ENCODE data around the gene UMAD1.
A peak's percentile ranks its signal among the peaks of the same experiment; 100 is the strongest.

Gene UMAD1

DNA sequence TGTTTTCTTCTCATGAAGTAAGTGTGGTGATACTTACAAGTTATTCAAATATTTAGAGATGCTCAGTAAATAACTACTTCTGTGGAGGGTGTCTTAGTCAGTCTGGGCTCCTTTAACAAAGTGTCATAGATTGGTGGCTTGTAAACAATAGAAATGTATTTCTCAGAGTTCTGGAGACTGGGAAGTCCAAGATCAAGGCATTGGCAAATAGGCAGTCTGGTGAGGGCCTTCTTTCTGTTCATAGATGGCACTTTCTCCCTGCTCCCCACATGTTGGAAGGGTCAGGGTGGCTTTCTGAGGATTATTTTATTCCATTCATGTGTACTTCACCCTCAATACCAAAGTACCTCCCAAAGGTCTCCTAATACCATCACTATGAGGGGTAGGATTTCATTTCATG lies 59.4 kb downstream of the UMAD1 start:
- H2AFZ ChIP-seq (ENCODE audit: low read length): no peak overlapping the region
- no peaks in the 10 kb centered on the region for H3K9me2 ChIP-seq (replicated peaks; ENCODE audit: insufficient read depth, low read length)
- no peaks in the 10 kb centered on the region for H3K36me3 ChIP-seq (replicated peaks; ENCODE audit: insufficient read depth, low read length)
- DNase-seq: no peak
- no peaks in the 10 kb centered on the region for H3K79me2 ChIP-seq (ENCODE audit: low read length)
- no peaks in the 10 kb centered on the region for H3K27me3 ChIP-seq (replicated peaks; ENCODE audit: insufficient read depth, low read length)
- no peaks in the 10 kb centered on the region for H3F3A ChIP-seq (ENCODE audit: insufficient read depth, low read length)
- H3K9me3 ChIP-seq (replicated peaks; ENCODE audit: insufficient read depth, low read length): no peaks in the 10 kb centered on the region
- H3K4me3 ChIP-seq (ENCODE audit: low read length): no peak overlapping the region
- H4K20me1 ChIP-seq (ENCODE audit: insufficient read depth, low read length): no peaks in the 10 kb centered on the region
- H3K27ac ChIP-seq (ENCODE audit: low read length): no peak overlapping the region
- TF ChIP-seq EZH2phosphoT487 (IDR thresholded peaks at IDR 0.05; ENCODE audit: low read length) (no peak), EZH2 (optimal IDR thresholded peaks at IDR 0.05; ENCODE audit: low read depth, low read length) (no peak)
- TF ChIP-seq, protein P1, sequence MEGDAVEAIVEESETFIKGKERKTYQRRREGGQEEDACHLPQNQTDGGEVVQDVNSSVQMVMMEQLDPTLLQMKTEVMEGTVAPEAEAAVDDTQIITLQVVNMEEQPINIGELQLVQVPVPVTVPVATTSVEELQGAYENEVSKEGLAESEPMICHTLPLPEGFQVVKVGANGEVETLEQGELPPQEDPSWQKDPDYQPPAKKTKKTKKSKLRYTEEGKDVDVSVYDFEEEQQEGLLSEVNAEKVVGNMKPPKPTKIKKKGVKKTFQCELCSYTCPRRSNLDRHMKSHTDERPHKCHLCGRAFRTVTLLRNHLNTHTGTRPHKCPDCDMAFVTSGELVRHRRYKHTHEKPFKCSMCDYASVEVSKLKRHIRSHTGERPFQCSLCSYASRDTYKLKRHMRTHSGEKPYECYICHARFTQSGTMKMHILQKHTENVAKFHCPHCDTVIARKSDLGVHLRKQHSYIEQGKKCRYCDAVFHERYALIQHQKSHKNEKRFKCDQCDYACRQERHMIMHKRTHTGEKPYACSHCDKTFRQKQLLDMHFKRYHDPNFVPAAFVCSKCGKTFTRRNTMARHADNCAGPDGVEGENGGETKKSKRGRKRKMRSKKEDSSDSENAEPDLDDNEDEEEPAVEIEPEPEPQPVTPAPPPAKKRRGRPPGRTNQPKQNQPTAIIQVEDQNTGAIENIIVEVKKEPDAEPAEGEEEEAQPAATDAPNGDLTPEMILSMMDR (IDR thresholded peaks at IDR 0.05; ENCODE audit: low read length): no peak
- no peak overlapping the region for H3K9ac ChIP-seq (ENCODE audit: low read length)
- peaks cover 7% of the 10 kb centered on the region; the same call in 1 of the 2 replicates for H3K4me1 ChIP-seq (ENCODE audit: low read length)
- H3K4me2 ChIP-seq (ENCODE audit: low read depth, low read length): 0 out of 2 replicates have a peak overlapping the region, but pooled peaks have one; percentile 11

GRCh38 chr7:7701527-7701926 lies 61.0 kb downstream of the UMAD1 start:
- no peak for DNase-seq
- TF ChIP-seq, protein P1 (IDR thresholded peaks at IDR 0.05; ENCODE audit: low read length): no peak
- TF ChIP-seq EZH2phosphoT487 (IDR thresholded peaks at IDR 0.05; ENCODE audit: low read length): no peak
- no peak for TF ChIP-seq EZH2 (optimal IDR thresholded peaks at IDR 0.05; ENCODE audit: low read depth, low read length)
- H3F3A ChIP-seq (ENCODE audit: insufficient read depth, low read length): no peaks in the 10 kb centered on the region
- H3K27me3 ChIP-seq (replicated peaks; ENCODE audit: insufficient read depth, low read length): no peaks in the 10 kb centered on the region
- H3K79me2 ChIP-seq (ENCODE audit: low read length): no peaks in the 10 kb centered on the region
- H3K9me2 ChIP-seq (replicated peaks; ENCODE audit: insufficient read depth, low read length): no peaks in the 10 kb centered on the region
- H4K20me1 ChIP-seq (ENCODE audit: insufficient read depth, low read length): no peaks in the 10 kb centered on the region
- H3K4me1 ChIP-seq (ENCODE audit: low read length): peaks cover 7% of the 10 kb centered on the region
- H3K36me3 ChIP-seq (replicated peaks; ENCODE audit: insufficient read depth, low read length): no peaks in the 10 kb centered on the region
- H3K4me2 ChIP-seq (ENCODE audit: low read depth, low read length): no peak overlapping the region
- H3K27ac ChIP-seq (ENCODE audit: low read length): no peak overlapping the region
- H3K4me3 ChIP-seq (ENCODE audit: low read length): no peak overlapping the region
- no peaks in the 10 kb centered on the region for H3K9me3 ChIP-seq (replicated peaks; ENCODE audit: insufficient read depth, low read length)
- no peak overlapping the region for H2AFZ ChIP-seq (ENCODE audit: low read length)
- no peak overlapping the region for H3K9ac ChIP-seq (ENCODE audit: low read length)

GRCh38 chr7:7702826-7703225 lies 62.3 kb downstream of the UMAD1 start:
- H3K9me3 ChIP-seq (replicated peaks; ENCODE audit: insufficient read depth, low read length): no peaks in the 10 kb centered on the region
- H3K27ac ChIP-seq (ENCODE audit: low read length): no peak overlapping the region
- no peaks in the 10 kb centered on the region for H3F3A ChIP-seq (ENCODE audit: insufficient read depth, low read length)
- H3K36me3 ChIP-seq (replicated peaks; ENCODE audit: insufficient read depth, low read length): no peaks in the 10 kb centered on the region
- no peaks in the 10 kb centered on the region for H3K79me2 ChIP-seq (ENCODE audit: low read length)
- no peak overlapping the region for H3K4me2 ChIP-seq (ENCODE audit: low read depth, low read length)
- H3K9me2 ChIP-seq (replicated peaks; ENCODE audit: insufficient read depth, low read length): no peaks in the 10 kb centered on the region
- no peak overlapping the region for H2AFZ ChIP-seq (ENCODE audit: low read length)
- no peak for TF ChIP-seq EZH2phosphoT487 (IDR thresholded peaks at IDR 0.05; ENCODE audit: low read length)
- TF ChIP-seq, protein P1 (IDR thresholded peaks at IDR 0.05; ENCODE audit: low read length): no peak
- no peak for TF ChIP-seq EZH2 (optimal IDR thresholded peaks at IDR 0.05; ENCODE audit: low read depth, low read length)
- H3K4me3 ChIP-seq (ENCODE audit: low read length): no peak overlapping the region
- no peak for DNase-seq
- no peak overlapping the region for H3K9ac ChIP-seq (ENCODE audit: low read length)
- no peaks in the 10 kb centered on the region for H4K20me1 ChIP-seq (ENCODE audit: insufficient read depth, low read length)
- H3K27me3 ChIP-seq (replicated peaks; ENCODE audit: insufficient read depth, low read length): no peaks in the 10 kb centered on the region
- peaks cover 7% of the 10 kb centered on the region for H3K4me1 ChIP-seq (ENCODE audit: low read length)

All from MM.1S (cell line).